GM23248 (cell line): ENCODE results near the gene NUDT14.

ENCODE experiments used
- EZH2 ChIP-seq: fragments of 200-600 bp; sonication (generic); IDR thresholded peaks from 2 replicates; pipeline ENCODE4 v1.6.1; 2018; ENCODE audit warnings: antibody characterized with exemption, mild to moderate bottlenecking; ENCODE audit not compliant: insufficient read depth, poor library complexity, severe bottlenecking
- EZH2phosphoT487 ChIP-seq: fragments of 200-600 bp; sonication (generic); IDR thresholded peaks from 2 replicates; pipeline ENCODE4 v1.6.1; 2018; ENCODE audit warnings: antibody characterized with exemption, moderate library complexity, mild to moderate bottlenecking, low read depth; ENCODE audit not compliant: insufficient read depth

GRCh38 chr14:105153739-105154475, 27.2 kb downstream of the NUDT14 start:
- TF ChIP-seq EZH2 = no peak
- no peak for TF ChIP-seq EZH2phosphoT487
